Thymus (tissue), 11 donors: Measurements from ENCODE around the gene ZNF79. TPM values are rescaled to one million over a fixed set of nuclear protein-coding genes. Genes with fewer than 3 reads are reported as not detected.

Source experiments
- DNase-seq, 9 donors: peaks; one replicate each; pipeline ENCODE4 v3.0.0-alpha.2; 2013; ENCODE audit warnings: low spot score in 9 of 9, low read depth in 6 of 9, missing footprints in 1 of 9
- H3K27ac ChIP-seq, 2 donors: one replicate each; pipeline ENCODE4 v1.5.1; 2013; ENCODE audit warnings: control low read depth in 1 of 2, low read depth in 1 of 2, low read length in 1 of 2, mild to moderate bottlenecking in 1 of 2, moderate library complexity in 1 of 2
- H3K27me3 ChIP-seq, 2 donors: one replicate each; pipeline ENCODE4 v1.5.1; 2013; ENCODE audit warnings: low read length in 1 of 2; ENCODE audit not compliant: control insufficient read depth in 2 of 2, insufficient read depth in 1 of 2
- H3K36me3 ChIP-seq, 2 donors: one replicate each; pipeline ENCODE4 v1.5.1; 2013; ENCODE audit warnings: low read length in 1 of 2, mild to moderate bottlenecking in 1 of 2, moderate library complexity in 1 of 2; ENCODE audit not compliant: control insufficient read depth in 2 of 2, insufficient read depth in 2 of 2
- H3K4me1 ChIP-seq, 2 donors: one replicate each; pipeline ENCODE4 v1.5.1; 2013; ENCODE audit warnings: low read length in 2 of 2; ENCODE audit not compliant: control insufficient read depth in 2 of 2, insufficient read depth in 2 of 2
- H3K4me3 ChIP-seq, 2 donors: one replicate each; pipeline ENCODE4 v1.5.1; 2013; ENCODE audit warnings: low read length in 2 of 2, control low read depth in 1 of 2, mild to moderate bottlenecking in 1 of 2
- H3K9me3 ChIP-seq, 2 donors: one replicate each; pipeline ENCODE4 v1.5.1; 2013; ENCODE audit warnings: low read length in 1 of 2, mild to moderate bottlenecking in 1 of 2; ENCODE audit not compliant: control insufficient read depth in 2 of 2, insufficient read depth in 1 of 2
- WGBS: extraction: QIAGEN DNeasy Blood & Tissue Kit; methylation state at CpG from one replicate; pipeline ENCODE4 v1.1.7; 2013; 5-methylcytosine and 5-hydroxymethylcytosine counted together
- polyA plus RNA-seq: library from polyadenylated mRNA; stranded (reverse); fragments of 200-250 nt; gene quantifications from one replicate; pipeline ENCODE4 v1.2.3, GENCODE V29; 2013
- total RNA-seq: library from RNA; stranded (reverse); fragments of 120-200 nt; gene quantifications from one replicate; pipeline ENCODE4 v1.2.4, GENCODE V29; 2013
- donor health status: healthy.

The ZNF79 gene
- total and polyA plus RNA-seq, 2 donors: 3.3 to 8.8 TPM

- no peak overlapping the region for H3K27ac ChIP-seq
- no peaks in the 10 kb centered on the region for H3K36me3 ChIP-seq
- H3K4me3 ChIP-seq: no peak overlapping the region
- WGBS: 69% methylated on average over 18 of the region's 18 CpGs
- H3K4me1 ChIP-seq: peaks cover 0 to 4% of the 10 kb centered on the region in 2 donors
- peaks cover 55 to 97% of the 10 kb centered on the region in 2 donors for H3K27me3 ChIP-seq
- H3K9me3 ChIP-seq: peaks cover 0 to 2% of the 10 kb centered on the region in 2 donors
- DNase-seq: no peak
Observed at GRCh38 chr9:127402401-127403090, 21.6 kb upstream of the ZNF79 start.

GRCh38 chr9:127403507-127404192, 20.5 kb upstream of the ZNF79 start:
- H3K27ac ChIP-seq: no peak overlapping the region
- H3K27me3 ChIP-seq: peaks cover 44 to 91% of the 10 kb centered on the region in 2 donors
- WGBS: 97% methylated on average over 21 of the region's 22 CpGs
- H3K4me3 ChIP-seq: no peak overlapping the region
- no peaks in the 10 kb centered on the region for H3K4me1 ChIP-seq
- DNase-seq: no peak
- no peaks in the 10 kb centered on the region for H3K36me3 ChIP-seq
- peaks cover 0 to 1% of the 10 kb centered on the region in 2 donors for H3K9me3 ChIP-seq

DNA sequence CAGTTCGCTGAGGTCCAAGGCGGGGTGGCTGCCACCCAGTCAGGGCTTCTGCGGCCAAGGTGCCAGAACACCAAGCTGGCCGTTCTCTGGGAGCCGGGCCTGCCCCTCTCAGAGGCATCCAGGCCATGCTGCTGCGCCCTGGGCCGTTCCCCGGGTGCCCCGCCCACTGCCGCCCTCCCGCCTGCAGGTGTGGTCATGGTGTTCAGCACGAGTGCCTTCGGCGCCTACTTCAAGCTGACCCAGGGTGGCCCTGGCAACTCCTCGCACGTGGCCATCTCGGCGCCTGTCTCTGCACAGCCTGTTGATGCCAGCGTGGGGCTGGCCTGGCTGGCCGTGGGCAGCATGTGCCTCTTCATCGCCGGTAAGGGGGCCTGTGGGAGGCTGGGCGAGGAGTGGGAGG, 19.6 kb upstream of the ZNF79 start:
- WGBS: 96% methylated on average over 23 of the region's 23 CpGs

GRCh38 chr9:127405344-127406125, 18.6 kb upstream of the ZNF79 start:
- WGBS: 92% methylated on average over 20 of the region's 20 CpGs
- H3K36me3 ChIP-seq: no peaks in the 10 kb centered on the region
- peaks cover 0 to 1% of the 10 kb centered on the region in 2 donors for H3K9me3 ChIP-seq
- no peak overlapping the region for H3K27ac ChIP-seq
- no peaks in the 10 kb centered on the region for H3K4me1 ChIP-seq
- H3K4me3 ChIP-seq: no peak overlapping the region
- DNase-seq: no peak
- peaks cover 30 to 72% of the 10 kb centered on the region in 2 donors for H3K27me3 ChIP-seq

More for the DNA sequence above, 19.6 kb upstream of the ZNF79 start:
- no peak for DNase-seq
- Histone ChIP-seq H3K4me1 (no peaks in the 10 kb centered on the region), H3K36me3 (no peaks in the 10 kb centered on the region), H3K9me3 (peaks cover 0 to 1% of the 10 kb centered on the region in 2 donors), H3K27ac (no peak overlapping the region), H3K27me3 (peaks cover 36 to 81% of the 10 kb centered on the region in 2 donors), H3K4me3 (no peak overlapping the region)

- 97% methylated on average over 13 of the region's 13 CpGs for WGBS
- DNase-seq: no peak
- Histone ChIP-seq H3K36me3 (no peaks in the 10 kb centered on the region), H3K4me3 (no peak overlapping the region), H3K4me1 (no peaks in the 10 kb centered on the region), H3K27me3 (peaks cover 25 to 65% of the 10 kb centered on the region in 2 donors), H3K27ac (no peak overlapping the region), H3K9me3 (peaks cover 0 to 1% of the 10 kb centered on the region in 2 donors)
Observed at GRCh38 chr9:127406799-127407491, 17.2 kb upstream of the ZNF79 start.

GRCh38 chr9:127407492-127407843, 16.7 kb upstream of the ZNF79 start:
- no peaks in the 10 kb centered on the region for H3K36me3 ChIP-seq
- no peak for DNase-seq
- 96% methylated on average over 6 of the region's 6 CpGs for WGBS
- no peak overlapping the region for H3K4me3 ChIP-seq
- H3K27ac ChIP-seq: no peak overlapping the region
- H3K9me3 ChIP-seq: peaks cover 0 to 1% of the 10 kb centered on the region in 2 donors
- H3K27me3 ChIP-seq: peaks cover 22 to 65% of the 10 kb centered on the region in 2 donors
- no peaks in the 10 kb centered on the region for H3K4me1 ChIP-seq

DNA sequence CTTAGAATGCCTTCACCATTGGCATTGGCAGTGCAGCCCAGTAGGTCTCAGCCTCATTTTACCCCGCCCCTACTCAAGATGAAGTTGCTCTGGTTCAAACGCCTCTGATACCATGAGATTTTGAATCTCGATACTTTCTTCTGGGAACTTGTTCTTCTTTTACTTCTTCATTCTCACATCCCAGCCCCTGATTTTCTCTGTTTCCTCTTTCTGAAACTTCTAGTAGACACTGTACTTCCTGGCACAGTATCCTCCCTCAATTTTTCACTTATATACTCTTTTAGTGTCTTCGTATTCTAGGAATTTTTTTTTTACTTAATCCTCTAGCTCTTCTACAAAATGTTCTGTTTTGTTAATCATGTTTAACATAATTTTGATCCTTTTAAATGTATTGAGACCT, 13.1 kb upstream of the ZNF79 start:
- Histone ChIP-seq H3K4me3 (no peak overlapping the region), H3K27me3 (peaks cover 3 to 45% of the 10 kb centered on the region in 2 donors), H3K4me1 (no peaks in the 10 kb centered on the region), H3K36me3 (no peaks in the 10 kb centered on the region), H3K9me3 (no peaks in the 10 kb centered on the region), H3K27ac (no peak overlapping the region)
- DNase-seq: no peak
- 80% methylated on average over 4 of the region's 4 CpGs for WGBS

DNA sequence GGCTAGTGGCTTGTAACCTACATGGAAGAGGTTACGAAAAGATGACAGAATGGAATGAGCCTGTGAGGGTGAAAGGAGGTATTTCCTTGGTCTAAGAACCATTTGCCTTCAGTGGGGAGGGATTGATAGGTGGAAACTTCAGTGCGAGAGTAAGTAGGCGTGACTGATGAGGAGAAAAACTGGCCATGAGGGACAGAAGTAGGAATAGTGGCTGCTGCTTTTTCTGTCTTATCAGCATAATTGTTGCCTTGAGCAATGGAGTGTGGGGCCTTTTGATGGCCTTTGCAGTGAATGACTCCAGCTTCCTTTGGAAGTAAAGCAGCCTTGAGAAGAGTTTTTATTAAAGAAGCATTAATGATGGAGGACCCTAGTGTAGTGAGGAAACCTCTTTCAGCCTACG, 9.0 kb upstream of the ZNF79 start:
- DNase-seq: no peak
- Histone ChIP-seq H3K9me3 (no peaks in the 10 kb centered on the region), H3K36me3 (no peaks in the 10 kb centered on the region), H3K4me3 (no peak overlapping the region), H3K27ac (no peak overlapping the region), H3K27me3 (peaks cover 3 to 42% of the 10 kb centered on the region in 2 donors), H3K4me1 (no peaks in the 10 kb centered on the region)
- WGBS: 97% methylated on average over 4 of the region's 4 CpGs
